Immature natural killer cell (primary cell): ENCODE measurements around the gene EDN1. TPM values are rescaled to one million over a fixed set of nuclear protein-coding genes. Genes with fewer than 3 reads are reported as not detected.
A peak's percentile ranks its signal among the peaks of the same experiment; 100 is the strongest.

ENCODE experiments used
- DNase-seq, 3 donors: peaks; one replicate each; pipeline ENCODE4 v3.0.0; 2022; ENCODE audit warnings: mixed read lengths in 1 of 3
- H3K27ac Mint-ChIP-seq, 6 donors: one replicate each; pipeline ENCODE4 v1.8.0; 2020; ENCODE audit warnings: mixed read lengths in 6 of 6, mild to moderate bottlenecking in 5 of 6, inconsistent platforms in 4 of 6, moderate library complexity in 3 of 6
- H3K27me3 Mint-ChIP-seq, 3 donors: one replicate each; pipeline ENCODE4 v1.8.0; 2020 to 2021; ENCODE audit warnings: low read depth in 3 of 3, mild to moderate bottlenecking in 3 of 3, mixed read lengths in 3 of 3, moderate library complexity in 3 of 3, inconsistent platforms in 1 of 3
- H3K36me3 Mint-ChIP-seq, 3 donors: one replicate each; pipeline ENCODE4 v1.8.0; 2020; ENCODE audit warnings: mixed read lengths in 3 of 3, inconsistent platforms in 2 of 3, mild to moderate bottlenecking in 2 of 3
- H3K4me1 Mint-ChIP-seq, 2 donors: one replicate each; pipeline ENCODE4 v1.8.0; 2020; ENCODE audit warnings: inconsistent platforms in 2 of 2, mild to moderate bottlenecking in 2 of 2, mixed read lengths in 2 of 2, moderate library complexity in 1 of 2
- H3K4me3 Mint-ChIP-seq, 5 donors: one replicate each; pipeline ENCODE4 v1.8.0; 2020; ENCODE audit warnings: mild to moderate bottlenecking in 5 of 5, mixed read lengths in 5 of 5, inconsistent platforms in 3 of 5, moderate library complexity in 3 of 5
- H3K9me3 Mint-ChIP-seq, 6 donors: one replicate each; pipeline ENCODE4 v1.8.0; 2020; ENCODE audit warnings: mild to moderate bottlenecking in 6 of 6, mixed read lengths in 6 of 6, inconsistent platforms in 4 of 6, moderate library complexity in 3 of 6
- polyA plus RNA-seq, 3 donors: library from polyadenylated mRNA; unstranded; fragments of 300-500 nt; fragmentation: Illumina TruSeq; gene quantifications; one replicate each; pipeline ENCODE4 v1.2.3, GENCODE V29; 2021

EDN1 gene
- polyA plus RNA-seq, 3 donors from 2014 or later, result not detected

- H3K9me3 Mint-ChIP-seq, result no peaks in the 10 kb centered on the region
- H3K27me3 Mint-ChIP-seq, result peaks cover 0 to 9% (median 7%) of the 10 kb centered on the region in 3 donors
- no peak for DNase-seq
- H3K36me3 Mint-ChIP-seq, result no peaks in the 10 kb centered on the region
- peaks cover 3 to 12% of the 10 kb centered on the region in 2 donors for H3K4me1 Mint-ChIP-seq
- H3K4me3 Mint-ChIP-seq, result no peak overlapping the region
- no peak overlapping the region for H3K27ac Mint-ChIP-seq
Measured at GRCh38 chr6:12278915-12279314, 11.2 kb upstream of the EDN1 start.

DNA sequence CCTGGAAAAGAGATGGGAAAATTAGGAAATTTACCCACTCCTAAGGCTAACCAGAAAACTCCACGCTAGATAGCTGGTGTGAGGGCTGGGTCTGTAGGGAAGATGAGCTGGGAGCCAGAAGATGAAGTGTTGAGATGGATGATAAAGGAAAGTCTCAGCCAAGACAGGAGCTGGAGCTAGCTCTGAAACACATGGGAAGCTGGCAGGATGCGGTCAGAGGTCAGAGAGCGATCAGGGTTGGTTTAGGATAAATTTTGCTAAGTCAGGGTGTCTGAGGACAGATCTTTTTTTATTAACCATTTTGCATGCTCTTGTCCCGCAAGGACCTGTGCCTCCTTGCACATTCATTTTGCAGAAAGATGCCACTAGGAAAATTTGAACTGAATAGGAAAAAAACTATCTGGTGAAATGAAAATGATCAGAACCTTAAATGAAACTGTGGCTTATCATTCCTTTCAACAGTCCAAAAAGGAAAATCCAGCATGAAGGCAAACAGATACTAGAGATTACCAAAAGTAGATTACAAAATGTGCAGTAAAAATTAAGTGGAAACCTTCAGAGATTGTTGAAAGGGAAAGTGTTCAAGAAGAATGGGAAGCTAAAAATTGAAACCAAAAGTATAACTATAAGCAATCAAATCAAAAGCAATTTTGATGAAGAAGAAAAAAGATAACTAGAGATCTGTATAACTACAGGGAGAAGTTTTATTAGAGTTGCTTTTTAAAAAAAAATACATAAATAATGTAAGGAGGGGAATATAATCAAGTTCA is 10.7 kb upstream of the EDN1 start:
- Mint-ChIP-seq H3K9me3 (no peaks in the 10 kb centered on the region), H3K4me3 (no peak overlapping the region), H3K4me1 (peaks cover 3 to 12% of the 10 kb centered on the region in 2 donors), H3K27me3 (peaks cover 0 to 11% (median 8%) of the 10 kb centered on the region in 3 donors), H3K36me3 (no peaks in the 10 kb centered on the region), H3K27ac (no peak overlapping the region)
- no peak for DNase-seq

GRCh38 chr6:12280458-12280857 is 9.7 kb upstream of the EDN1 start:
- DNase-seq, result no peak
- H3K4me3 Mint-ChIP-seq, result no peak overlapping the region
- H3K9me3 Mint-ChIP-seq, result no peaks in the 10 kb centered on the region
- no peak overlapping the region for H3K27ac Mint-ChIP-seq
- H3K27me3 Mint-ChIP-seq, result peaks cover 0 to 11% (median 10%) of the 10 kb centered on the region in 3 donors
- H3K4me1 Mint-ChIP-seq, result peaks cover 3 to 12% of the 10 kb centered on the region in 2 donors
- H3K36me3 Mint-ChIP-seq, result no peaks in the 10 kb centered on the region

DNA sequence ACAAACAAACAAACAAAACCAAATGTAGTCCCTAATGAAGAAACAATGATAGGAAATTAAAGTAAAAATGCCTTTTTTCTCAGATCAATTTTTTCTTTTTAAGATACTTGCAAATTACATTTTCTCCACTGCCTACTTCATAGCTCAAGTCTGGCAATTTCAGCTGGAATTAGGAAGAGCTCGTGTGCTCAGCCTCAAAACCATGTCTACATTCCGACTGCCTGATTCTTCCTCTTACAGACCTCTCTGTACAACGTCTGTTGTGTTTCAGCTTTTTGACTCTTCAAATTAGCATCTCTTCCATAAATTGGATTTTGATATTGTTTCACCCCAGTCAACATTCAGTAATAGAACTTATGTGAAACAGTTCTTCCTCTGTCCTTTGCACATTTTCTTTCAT is 9.3 kb upstream of the EDN1 start:
- Mint-ChIP-seq H3K36me3 (no peaks in the 10 kb centered on the region), H3K4me3 (no peak overlapping the region), H3K4me1 (peaks cover 3 to 12% of the 10 kb centered on the region in 2 donors), H3K27ac (no peak overlapping the region), H3K9me3 (no peaks in the 10 kb centered on the region), H3K27me3 (peaks cover 0 to 11% (median 8%) of the 10 kb centered on the region in 3 donors)
- no peak for DNase-seq

- Mint-ChIP-seq H3K4me3 (no peak overlapping the region), H3K9me3 (no peaks in the 10 kb centered on the region), H3K27me3 (peaks cover 0 to 7% (median 6%) of the 10 kb centered on the region in 3 donors), H3K4me1 (peaks cover 3 to 12% of the 10 kb centered on the region in 2 donors), H3K36me3 (no peaks in the 10 kb centered on the region), H3K27ac (no peak overlapping the region)
- no peak for DNase-seq
Measured at GRCh38 chr6:12283904-12284303, 6.3 kb upstream of the EDN1 start.

GRCh38 chr6:12286373-12287110 is 3.6 kb upstream of the EDN1 start:
- Mint-ChIP-seq H3K27me3 (peaks cover 2 to 16% (median 9%) of the 10 kb centered on the region in 3 donors), H3K9me3 (no peaks in the 10 kb centered on the region), H3K27ac (no peak overlapping the region), H3K4me1 (peaks cover 15 to 19% of the 10 kb centered on the region in 2 donors), H3K4me3 (no peak overlapping the region), H3K36me3 (no peaks in the 10 kb centered on the region)
- DNase-seq, result no peak

- H3K4me3 Mint-ChIP-seq, result no peak overlapping the region
- peaks cover 15 to 19% of the 10 kb centered on the region in 2 donors for H3K4me1 Mint-ChIP-seq
- H3K27me3 Mint-ChIP-seq, result peaks cover 10 to 25% (median 16%) of the 10 kb centered on the region in 3 donors
- H3K36me3 Mint-ChIP-seq, result no peaks in the 10 kb centered on the region
- no peak for DNase-seq
- no peaks in the 10 kb centered on the region for H3K9me3 Mint-ChIP-seq
- no peak overlapping the region for H3K27ac Mint-ChIP-seq
Measured at GRCh38 chr6:12288211-12288618, 1.9 kb upstream of the EDN1 start.

- Mint-ChIP-seq H3K27me3 (peaks cover 10 to 26% (median 13%) of the 10 kb centered on the region in 3 donors), H3K36me3 (no peaks in the 10 kb centered on the region), H3K4me3 (no peak overlapping the region), H3K9me3 (no peaks in the 10 kb centered on the region), H3K4me1 (peaks cover 15 to 19% of the 10 kb centered on the region in 2 donors), H3K27ac (no peak overlapping the region)
- no peak for DNase-seq
Measured at GRCh38 chr6:12288914-12289313, 1.2 kb upstream of the EDN1 start.

DNA sequence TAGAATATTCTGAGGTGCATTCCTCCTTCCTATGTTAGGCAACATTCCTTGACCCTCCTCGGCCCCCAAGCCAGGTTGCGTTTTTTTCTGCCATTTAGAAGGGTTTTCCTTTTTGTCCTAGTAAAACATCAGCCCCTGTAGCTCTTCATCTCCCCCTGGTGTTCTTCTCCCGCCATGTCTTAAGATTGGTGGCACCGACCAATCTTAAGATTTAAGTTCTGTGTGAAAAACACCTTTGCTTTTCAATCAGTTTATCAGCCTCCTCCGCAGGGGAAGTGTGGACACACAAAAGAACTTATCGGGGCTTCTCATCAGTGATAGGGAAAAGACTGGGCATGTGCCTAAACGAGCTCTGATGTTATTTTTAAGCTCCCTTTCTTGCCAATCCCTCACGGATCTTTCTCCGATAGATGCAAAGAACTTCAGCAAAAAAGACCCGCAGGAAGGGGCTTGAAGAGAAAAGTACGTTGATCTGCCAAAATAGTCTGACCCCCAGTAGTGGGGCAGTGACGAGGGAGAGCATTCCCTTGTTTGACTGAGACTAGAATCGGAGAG is 719 bp upstream of the EDN1 start:
- H3K36me3 Mint-ChIP-seq, result no peaks in the 10 kb centered on the region
- H3K4me1 Mint-ChIP-seq, result peaks cover 15 to 19% of the 10 kb centered on the region in 2 donors
- H3K9me3 Mint-ChIP-seq, result no peaks in the 10 kb centered on the region
- H3K4me3 Mint-ChIP-seq, result peak overlapping the region; percentile 71 to 82 (median 81)
- peak; percentile 7 to 14 (median 14) for DNase-seq
- peak overlapping the region in 1 of 6 donors; percentile 65 for H3K27ac Mint-ChIP-seq
- peaks cover 10 to 25% (median 12%) of the 10 kb centered on the region in 3 donors for H3K27me3 Mint-ChIP-seq

GRCh38 chr6:12291071-12291838 is 1.1 kb downstream of the EDN1 start:
- Mint-ChIP-seq H3K9me3 (no peaks in the 10 kb centered on the region), H3K27me3 (peaks cover 10 to 25% (median 11%) of the 10 kb centered on the region in 3 donors), H3K4me3 (peak overlapping the region in 1 of 5 donors; percentile 40), H3K4me1 (peaks cover 15 to 19% of the 10 kb centered on the region in 2 donors), H3K27ac (no peak overlapping the region), H3K36me3 (no peaks in the 10 kb centered on the region)
- DNase-seq, result no peak

DNA sequence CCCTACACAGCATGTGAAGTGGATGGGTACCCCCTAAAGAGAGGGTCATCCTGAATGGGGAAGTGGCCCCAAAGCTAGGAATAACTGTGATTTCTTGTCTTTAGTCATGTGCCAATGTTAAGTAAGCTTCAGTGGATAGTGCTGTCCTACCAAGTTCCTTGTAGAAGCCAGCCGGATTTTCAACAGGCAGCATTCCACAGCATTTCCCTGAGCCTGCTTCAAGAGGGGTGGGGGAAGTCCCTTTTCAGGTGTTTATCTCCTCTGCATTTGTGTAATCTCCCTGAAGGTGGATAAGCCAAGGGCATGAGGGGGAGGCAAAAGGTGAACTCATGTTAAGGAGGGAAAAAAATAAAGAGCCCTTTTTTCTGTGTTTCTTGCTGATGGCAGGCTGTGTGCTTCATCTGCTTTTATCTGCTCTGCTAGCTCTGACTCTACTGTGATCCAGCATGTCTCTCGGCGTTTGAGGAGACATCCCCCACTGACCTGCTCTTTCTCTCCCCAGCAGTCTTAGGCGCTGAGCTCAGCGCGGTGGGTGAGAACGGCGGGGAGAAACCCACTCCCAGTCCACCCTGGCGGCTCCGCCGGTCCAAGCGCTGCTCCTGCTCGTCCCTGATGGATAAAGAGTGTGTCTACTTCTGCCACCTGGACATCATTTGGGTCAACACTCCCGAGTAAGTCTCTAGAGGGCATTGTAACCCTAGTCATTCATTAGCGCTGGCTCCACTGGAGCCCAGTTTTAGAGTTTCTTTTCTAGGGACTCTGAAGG is 1.9 kb downstream of the EDN1 start:
- H3K9me3 Mint-ChIP-seq, result no peaks in the 10 kb centered on the region
- no peak overlapping the region for H3K27ac Mint-ChIP-seq
- peaks cover 10 to 25% (median 11%) of the 10 kb centered on the region in 3 donors for H3K27me3 Mint-ChIP-seq
- H3K4me3 Mint-ChIP-seq, result peak overlapping the region in 1 of 5 donors; percentile 40
- no peak for DNase-seq
- H3K4me1 Mint-ChIP-seq, result peaks cover 15 to 19% of the 10 kb centered on the region in 2 donors
- H3K36me3 Mint-ChIP-seq, result no peaks in the 10 kb centered on the region

DNA sequence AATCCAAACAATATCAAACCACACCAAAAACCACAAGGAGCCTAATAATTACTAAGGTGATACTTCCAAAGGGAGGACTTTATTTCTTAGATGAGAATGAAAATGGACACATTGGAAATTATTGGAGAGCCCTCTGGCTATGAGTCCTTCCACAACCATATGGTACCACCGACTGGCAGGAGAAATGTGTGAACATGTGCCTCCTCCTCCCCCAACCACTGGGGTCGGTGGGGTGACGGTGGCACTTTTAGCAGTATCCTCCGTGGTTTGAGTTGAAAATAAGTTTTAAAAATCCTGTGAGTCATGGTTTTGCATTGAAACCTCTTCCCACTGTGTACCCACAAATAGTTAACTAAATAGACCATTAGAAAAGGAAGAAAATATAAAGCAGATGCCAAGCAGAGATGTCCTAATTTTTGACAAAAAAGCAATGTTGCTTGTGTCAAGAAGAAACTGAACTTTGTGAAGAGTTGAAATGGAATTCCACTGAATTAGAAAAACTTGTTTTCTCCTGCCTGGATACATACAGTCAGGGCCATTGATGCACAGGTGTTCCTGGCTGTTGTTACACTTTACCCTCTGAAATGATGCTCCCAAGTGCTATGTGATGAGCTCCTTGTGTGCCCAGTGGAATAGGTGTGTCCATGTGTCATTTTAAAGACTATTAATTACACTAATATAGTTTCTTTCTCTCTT is 3.2 kb downstream of the EDN1 start:
- Mint-ChIP-seq H3K27me3 (peaks cover 10 to 25% (median 11%) of the 10 kb centered on the region in 3 donors), H3K4me1 (peaks cover 15 to 19% of the 10 kb centered on the region in 2 donors)

More for the DNA sequence above, 3.2 kb downstream of the EDN1 start:
- Mint-ChIP-seq H3K27ac (no peak overlapping the region), H3K9me3 (no peaks in the 10 kb centered on the region), H3K36me3 (no peaks in the 10 kb centered on the region), H3K4me3 (no peak overlapping the region)
- no peak for DNase-seq
